ENCODE results near the gene DGAT2. TPM values are rescaled to one million over a fixed set of nuclear protein-coding genes. Genes with fewer than 3 reads are reported as not detected.
A peak's percentile ranks its signal among the peaks of the same experiment; 100 is the strongest.

DGAT2 gene
- total RNA-seq, 2 donors from 2014 or later: 9.3 to 38.6 TPM

- Histone ChIP-seq H3K36me3 (replicated peaks in 1 of 2; ENCODE audit: insufficient read depth in 1 of 2, low read depth in 2 of 2) (no peaks in the 10 kb centered on the region), H3K4me1 (no peaks in the 10 kb centered on the region), H3K27ac (no peak overlapping the region), H3K9me3 (no peaks in the 10 kb centered on the region), H3K4me3 (no peak overlapping the region), H3K27me3 (no peaks in the 10 kb centered on the region)
- WGBS, 2 donors: 90 to 94% methylated on average over 7 to 8 of the region's 8 CpGs
- intact Hi-C loops (cut with DNase I): no loop called here
- TF ChIP-seq POLR2A (IDR thresholded peaks at IDR 0.05) (no peak), CTCF (IDR thresholded peaks at IDR 0.05) (no peak)
- ATAC-seq: no peak
- DNase-seq: no peak
Observed at GRCh38 chr11:75762158-75762557, 6.4 kb upstream of the DGAT2 start.

GRCh38 chr11:75762885-75763284, 5.7 kb upstream of the DGAT2 start:
- intact Hi-C loops (cut with DNase I): no loop called here

DNA sequence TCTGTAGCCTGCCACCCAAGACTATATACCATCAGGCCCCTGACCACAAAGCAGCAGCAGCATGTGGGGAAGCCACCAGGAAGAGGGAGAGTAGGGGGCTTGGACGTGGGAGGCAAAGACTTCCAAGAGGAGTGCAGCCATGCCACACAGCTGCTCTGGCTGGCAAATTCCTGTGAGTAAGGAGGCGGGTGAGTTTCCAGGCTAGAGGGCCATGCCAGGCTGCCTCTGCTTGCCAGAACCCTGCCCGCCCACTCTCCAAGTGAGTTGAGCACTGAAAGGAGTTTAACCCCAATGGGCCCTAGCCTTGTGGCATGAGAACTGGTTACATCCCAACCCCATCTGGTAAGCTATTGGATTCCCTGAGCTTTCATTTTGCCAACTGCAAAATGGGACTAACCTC, 4.7 kb upstream of the DGAT2 start:
- TF ChIP-seq POLR2A (IDR thresholded peaks at IDR 0.05) (no peak), CTCF (IDR thresholded peaks at IDR 0.05) (no peak)
- Histone ChIP-seq H3K27ac (no peak overlapping the region), H3K36me3 (replicated peaks in 1 of 2; ENCODE audit: insufficient read depth in 1 of 2, low read depth in 2 of 2) (no peaks in the 10 kb centered on the region), H3K4me3 (no peak overlapping the region), H3K4me1 (peaks cover 14% of the 10 kb centered on the region), H3K27me3 (no peaks in the 10 kb centered on the region), H3K9me3 (no peaks in the 10 kb centered on the region)
- DNase-seq (no peak), ATAC-seq (no peak)
- intact Hi-C loops (cut with DNase I): no loop called here
- 64 to 89% methylated on average over 3 of the region's 3 CpGs for WGBS, 2 donors

More at GRCh38 chr11:75762885-75763284, 5.7 kb upstream of the DGAT2 start:
- TF ChIP-seq CTCF (IDR thresholded peaks at IDR 0.05): no peak
- no peak for TF ChIP-seq POLR2A (IDR thresholded peaks at IDR 0.05)
- H3K9me3 ChIP-seq: no peaks in the 10 kb centered on the region
- H3K27me3 ChIP-seq: no peaks in the 10 kb centered on the region
- peaks cover 5% of the 10 kb centered on the region for H3K4me1 ChIP-seq
- ATAC-seq (no peak), DNase-seq (peak in 1 of 4 donors; percentile 19)
- no peak overlapping the region for H3K27ac ChIP-seq
- H3K36me3 ChIP-seq (replicated peaks in 1 of 2; ENCODE audit: insufficient read depth in 1 of 2, low read depth in 2 of 2): no peaks in the 10 kb centered on the region
- H3K4me3 ChIP-seq: no peak overlapping the region
- 53 to 70% methylated on average over 2 of the region's 2 CpGs for WGBS, 2 donors

- TF ChIP-seq POLR2A (IDR thresholded peaks at IDR 0.05): no peak
- TF ChIP-seq CTCF (IDR thresholded peaks at IDR 0.05): no peak
- Histone ChIP-seq H3K36me3 (replicated peaks in 1 of 2; ENCODE audit: insufficient read depth in 1 of 2, low read depth in 2 of 2) (no peaks in the 10 kb centered on the region), H3K4me3 (no peak overlapping the region), H3K4me1 (peaks cover 19% of the 10 kb centered on the region), H3K9me3 (no peaks in the 10 kb centered on the region), H3K27ac (no peak overlapping the region), H3K27me3 (no peaks in the 10 kb centered on the region)
- ATAC-seq (no peak), DNase-seq (no peak)
- intact Hi-C loops (cut with DNase I): no loop called here
- 86 to 93% methylated on average over 3 of the region's 3 CpGs for WGBS, 2 donors
Observed at GRCh38 chr11:75765116-75765515, 3.5 kb upstream of the DGAT2 start.

DNA sequence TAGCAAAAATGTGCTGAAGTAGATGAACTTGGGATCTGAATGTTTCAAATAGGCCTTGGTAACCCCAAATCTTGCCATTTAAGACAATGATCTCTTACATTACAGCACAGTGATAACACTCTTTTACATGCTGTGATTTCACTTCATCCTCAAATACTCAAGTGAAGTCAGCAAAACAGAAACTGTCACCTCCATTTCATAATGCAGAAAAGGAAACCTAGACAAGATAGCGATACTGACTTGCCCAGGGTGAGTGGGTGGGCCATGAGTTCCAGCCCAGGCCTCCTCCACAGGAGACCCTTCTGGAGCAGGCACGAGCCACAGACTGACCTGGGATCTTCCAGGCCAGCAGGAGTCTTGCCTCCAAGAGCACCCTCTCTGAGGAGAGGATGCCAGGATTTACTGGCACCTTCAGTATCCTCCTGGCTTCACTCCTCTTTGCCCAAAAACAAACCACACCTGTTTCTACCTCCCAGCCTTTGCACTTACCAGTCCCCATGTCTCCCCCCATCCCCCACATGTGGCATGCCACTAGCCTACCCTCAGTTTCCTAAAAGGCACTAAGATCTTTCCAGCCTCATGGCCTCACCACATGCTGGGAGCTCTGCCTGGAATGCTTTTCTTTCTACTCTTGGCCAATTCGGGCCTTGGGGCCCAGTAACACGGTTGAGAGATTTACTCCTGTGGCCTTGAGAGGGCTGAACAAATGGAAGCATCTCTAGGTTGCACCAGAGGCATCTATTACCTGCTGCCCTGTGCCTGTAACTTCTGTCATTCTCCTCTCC, 1.9 kb upstream of the DGAT2 start:
- H3K9me3 ChIP-seq: no peaks in the 10 kb centered on the region
- DNase-seq (no peak), ATAC-seq (no peak)
- no peaks in the 10 kb centered on the region for H3K27me3 ChIP-seq
- H3K27ac ChIP-seq: no peak overlapping the region
- no peak for TF ChIP-seq POLR2A (IDR thresholded peaks at IDR 0.05)
- TF ChIP-seq CTCF (IDR thresholded peaks at IDR 0.05): no peak
- H3K4me3 ChIP-seq: no peak overlapping the region
- intact Hi-C loops (cut with DNase I): no loop called here
- no peaks in the 10 kb centered on the region for H3K36me3 ChIP-seq (replicated peaks in 1 of 2; ENCODE audit: insufficient read depth in 1 of 2, low read depth in 2 of 2)
- peaks cover 19% of the 10 kb centered on the region for H3K4me1 ChIP-seq
- WGBS, 2 donors: 49 to 50% methylated on average over 3 to 4 of the region's 4 CpGs

Measured in body of pancreas (tissue), 4 donors.